Neural cell (in vitro differentiated cells): Measurements from ENCODE around the gene CALHM4. TPM values are rescaled to one million over a fixed set of nuclear protein-coding genes. Genes with fewer than 3 reads are reported as not detected.

Experiments used
- H2AFZ ChIP-seq: fragments of 200-600, 300-800 bp; sonication (generic), shearing (Covaris generic); 2 replicates; pipeline ENCODE4 v1.6.0; 2014; ENCODE audit warnings: low read depth, mild to moderate bottlenecking, antibody characterized with exemption, low read length, moderate library complexity
- H3F3A ChIP-seq: fragments of 200-600 bp; shearing (Covaris generic); 2 replicates; pipeline ENCODE4 v1.6.1; 2016; ENCODE audit warnings: mild to moderate bottlenecking, moderate library complexity, mixed read lengths, antibody characterized with exemption, low read length; ENCODE audit not compliant: insufficient read depth, poor library complexity, severe bottlenecking
- H3K27ac ChIP-seq: fragments of 200-600, 300-800 bp; sonication (generic), shearing (Covaris generic); 2 replicates; pipeline ENCODE4 v1.5.1; 2014; ENCODE audit warnings: mild to moderate bottlenecking, low read length, moderate library complexity
- H3K27me3 ChIP-seq: fragments of 300-800, 200-600 bp; sonication (generic), shearing (Covaris generic); 2 replicates; pipeline ENCODE4 v1.6.0; 2014; ENCODE audit warnings: mild to moderate bottlenecking, low read depth, low read length, moderate library complexity; ENCODE audit not compliant: insufficient read depth
- H3K36me3 ChIP-seq: fragments of 300-800, 200-600 bp; sonication (generic), shearing (Covaris generic); 2 replicates; pipeline ENCODE4 v1.5.1; 2014; ENCODE audit warnings: mild to moderate bottlenecking, antibody characterized with exemption, low read length, moderate library complexity; ENCODE audit not compliant: insufficient read depth
- H3K4me2 ChIP-seq: fragments of 300-800, 200-600 bp; sonication (generic), shearing (Covaris generic); 2 replicates; pipeline ENCODE4 v1.6.0; 2014; ENCODE audit warnings: mild to moderate bottlenecking, low read length
- H3K4me3 ChIP-seq: fragments of 300-800, 200-600 bp; sonication (generic), shearing (Covaris generic); 2 replicates; pipeline ENCODE4 v1.5.1; 2014; ENCODE audit warnings: mild to moderate bottlenecking, low read length, moderate library complexity
- H3K79me2 ChIP-seq: fragments of 200-600 bp; shearing (Covaris generic); replicated peaks from 2 replicates; pipeline ENCODE4 v1.6.0; 2014; ENCODE audit warnings: mild to moderate bottlenecking, low read length, moderate library complexity; ENCODE audit not compliant: insufficient read depth
- H3K9ac ChIP-seq: fragments of 300-800, 200-600 bp; sonication (generic), shearing (Covaris generic); 2 replicates; pipeline ENCODE4 v1.6.1; 2016; ENCODE audit warnings: mild to moderate bottlenecking, low read length, mixed read lengths
- H3K9me2 ChIP-seq: fragments of 200-600 bp; shearing (Covaris generic); 2 replicates; pipeline ENCODE4 v1.6.1; 2016; ENCODE audit warnings: mild to moderate bottlenecking, low read length, mixed read lengths; ENCODE audit not compliant: insufficient read depth
- H3K9me3 ChIP-seq: fragments of 200-600, 300-800 bp; sonication (generic), shearing (Covaris generic); 2 replicates; pipeline ENCODE4 v1.6.1; 2016; ENCODE audit warnings: mild to moderate bottlenecking, mixed run types, low read length, moderate library complexity, mixed read lengths
- H4K20me1 ChIP-seq: fragments of 200-600 bp; shearing (Covaris generic); 2 replicates; pipeline ENCODE4 v1.6.1; 2016; ENCODE audit warnings: mild to moderate bottlenecking, mixed run types; ENCODE audit not compliant: insufficient read depth
- EP300 ChIP-seq: fragments of 450-650 bp; conservative IDR thresholded peaks from 2 replicates; pipeline ENCODE4 v1.6.1; 2014; ENCODE audit warnings: antibody characterized with exemption, mild to moderate bottlenecking, moderate library complexity; ENCODE audit not compliant: poor library complexity, severe bottlenecking
- EZH2 ChIP-seq: fragments of 200-600, 300-800 bp; shearing (Covaris generic), sonication (generic); IDR thresholded peaks from 2 replicates; pipeline ENCODE4 v1.6.1; 2014; ENCODE audit warnings: antibody characterized with exemption, low read length, borderline replicate concordance, mild to moderate bottlenecking; ENCODE audit not compliant: insufficient read depth, poor library complexity, severe bottlenecking
- MXI1 ChIP-seq: fragments of 450-650 bp; conservative IDR thresholded peaks from 2 replicates; pipeline ENCODE4 v1.6.1; 2014; ENCODE audit warnings: antibody characterized with exemption, mild to moderate bottlenecking; ENCODE audit not compliant: poor library complexity, severe bottlenecking
- POLR2AphosphoS5 ChIP-seq: IDR thresholded peaks from 2 replicates; pipeline ENCODE4 v1.6.1; 2012
- RAD21 ChIP-seq: fragments of 450-650 bp; conservative IDR thresholded peaks from 2 replicates; pipeline ENCODE4 v1.6.1; 2014; ENCODE audit warnings: antibody characterized with exemption, mild to moderate bottlenecking, moderate library complexity
- SMC3 ChIP-seq: fragments of 450-650 bp; conservative IDR thresholded peaks from 2 replicates; pipeline ENCODE4 v1.6.1; 2014; ENCODE audit warnings: antibody characterized with exemption, mild to moderate bottlenecking, moderate library complexity; ENCODE audit not compliant: poor library complexity
- TAF1 ChIP-seq: IDR thresholded peaks from 2 replicates; pipeline ENCODE4 v1.6.1; 2012; ENCODE audit warnings: low read depth
- polyA plus RNA-seq: library from polyadenylated mRNA; depleted of rRNA; stranded (reverse); fragments of >200 nt; gene quantifications from 2 replicates; pipeline ENCODE4 v1.2.3, GENCODE V29; 2014
- TF ChIP-seq, protein P1 (sequence below): IDR thresholded peaks from 2 replicates; pipeline ENCODE4 v1.6.1; 2012; ENCODE audit warnings: borderline replicate concordance
- TF ChIP-seq, protein P2 (sequence below): fragments of 450-650 bp; IDR thresholded peaks from 2 replicates; pipeline ENCODE4 v1.5.1; 2014; ENCODE audit warnings: antibody characterized with exemption, mild to moderate bottlenecking, moderate library complexity; ENCODE audit not compliant: poor library complexity, severe bottlenecking

The CALHM4 gene
- polyA plus RNA-seq, 1 donor from 2014 or later: not detected

DNA sequence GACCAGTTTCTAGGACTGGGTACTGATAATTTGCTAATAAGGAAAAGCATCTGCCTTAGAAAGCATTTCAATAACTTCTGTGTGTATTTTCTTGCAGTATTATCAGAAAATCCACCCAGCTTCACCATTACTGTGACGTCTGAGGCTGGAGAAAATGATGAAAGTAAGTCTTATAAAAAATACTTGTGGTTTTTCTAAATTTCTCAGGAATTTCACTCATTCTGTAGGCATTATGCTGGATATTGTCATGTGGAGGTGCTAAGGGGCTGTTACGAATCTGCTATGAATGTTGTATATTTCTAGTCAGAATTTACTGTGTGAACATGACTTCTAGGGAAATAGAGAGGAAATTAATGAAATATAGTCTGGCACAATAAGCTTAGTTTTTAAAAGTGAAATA lies 26.6 kb downstream of the CALHM4 start:
- no peak overlapping the region for H2AFZ ChIP-seq
- no peak for TF ChIP-seq TAF1
- TF ChIP-seq, protein P1, sequence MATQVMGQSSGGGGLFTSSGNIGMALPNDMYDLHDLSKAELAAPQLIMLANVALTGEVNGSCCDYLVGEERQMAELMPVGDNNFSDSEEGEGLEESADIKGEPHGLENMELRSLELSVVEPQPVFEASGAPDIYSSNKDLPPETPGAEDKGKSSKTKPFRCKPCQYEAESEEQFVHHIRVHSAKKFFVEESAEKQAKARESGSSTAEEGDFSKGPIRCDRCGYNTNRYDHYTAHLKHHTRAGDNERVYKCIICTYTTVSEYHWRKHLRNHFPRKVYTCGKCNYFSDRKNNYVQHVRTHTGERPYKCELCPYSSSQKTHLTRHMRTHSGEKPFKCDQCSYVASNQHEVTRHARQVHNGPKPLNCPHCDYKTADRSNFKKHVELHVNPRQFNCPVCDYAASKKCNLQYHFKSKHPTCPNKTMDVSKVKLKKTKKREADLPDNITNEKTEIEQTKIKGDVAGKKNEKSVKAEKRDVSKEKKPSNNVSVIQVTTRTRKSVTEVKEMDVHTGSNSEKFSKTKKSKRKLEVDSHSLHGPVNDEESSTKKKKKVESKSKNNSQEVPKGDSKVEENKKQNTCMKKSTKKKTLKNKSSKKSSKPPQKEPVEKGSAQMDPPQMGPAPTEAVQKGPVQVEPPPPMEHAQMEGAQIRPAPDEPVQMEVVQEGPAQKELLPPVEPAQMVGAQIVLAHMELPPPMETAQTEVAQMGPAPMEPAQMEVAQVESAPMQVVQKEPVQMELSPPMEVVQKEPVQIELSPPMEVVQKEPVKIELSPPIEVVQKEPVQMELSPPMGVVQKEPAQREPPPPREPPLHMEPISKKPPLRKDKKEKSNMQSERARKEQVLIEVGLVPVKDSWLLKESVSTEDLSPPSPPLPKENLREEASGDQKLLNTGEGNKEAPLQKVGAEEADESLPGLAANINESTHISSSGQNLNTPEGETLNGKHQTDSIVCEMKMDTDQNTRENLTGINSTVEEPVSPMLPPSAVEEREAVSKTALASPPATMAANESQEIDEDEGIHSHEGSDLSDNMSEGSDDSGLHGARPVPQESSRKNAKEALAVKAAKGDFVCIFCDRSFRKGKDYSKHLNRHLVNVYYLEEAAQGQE: no peak
- no peak for TF ChIP-seq EP300
- TF ChIP-seq SMC3: no peak
- no peak for TF ChIP-seq EZH2
- no peak for TF ChIP-seq RAD21
- TF ChIP-seq, protein P2, sequence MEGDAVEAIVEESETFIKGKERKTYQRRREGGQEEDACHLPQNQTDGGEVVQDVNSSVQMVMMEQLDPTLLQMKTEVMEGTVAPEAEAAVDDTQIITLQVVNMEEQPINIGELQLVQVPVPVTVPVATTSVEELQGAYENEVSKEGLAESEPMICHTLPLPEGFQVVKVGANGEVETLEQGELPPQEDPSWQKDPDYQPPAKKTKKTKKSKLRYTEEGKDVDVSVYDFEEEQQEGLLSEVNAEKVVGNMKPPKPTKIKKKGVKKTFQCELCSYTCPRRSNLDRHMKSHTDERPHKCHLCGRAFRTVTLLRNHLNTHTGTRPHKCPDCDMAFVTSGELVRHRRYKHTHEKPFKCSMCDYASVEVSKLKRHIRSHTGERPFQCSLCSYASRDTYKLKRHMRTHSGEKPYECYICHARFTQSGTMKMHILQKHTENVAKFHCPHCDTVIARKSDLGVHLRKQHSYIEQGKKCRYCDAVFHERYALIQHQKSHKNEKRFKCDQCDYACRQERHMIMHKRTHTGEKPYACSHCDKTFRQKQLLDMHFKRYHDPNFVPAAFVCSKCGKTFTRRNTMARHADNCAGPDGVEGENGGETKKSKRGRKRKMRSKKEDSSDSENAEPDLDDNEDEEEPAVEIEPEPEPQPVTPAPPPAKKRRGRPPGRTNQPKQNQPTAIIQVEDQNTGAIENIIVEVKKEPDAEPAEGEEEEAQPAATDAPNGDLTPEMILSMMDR: no peak
- TF ChIP-seq MXI1: no peak
- TF ChIP-seq POLR2AphosphoS5: no peak
- H3K4me2 ChIP-seq: no peak overlapping the region
- no peak overlapping the region for H3K27ac ChIP-seq
- no peaks in the 10 kb centered on the region for H4K20me1 ChIP-seq
- no peak overlapping the region for H3K9ac ChIP-seq
- H3K4me3 ChIP-seq: no peak overlapping the region
- no peaks in the 10 kb centered on the region for H3K27me3 ChIP-seq
- H3K9me3 ChIP-seq: no peaks in the 10 kb centered on the region
- H3K79me2 ChIP-seq: peaks cover 4% of the 10 kb centered on the region
- no peaks in the 10 kb centered on the region for H3F3A ChIP-seq
- H3K9me2 ChIP-seq: no peaks in the 10 kb centered on the region
- H3K36me3 ChIP-seq: no peaks in the 10 kb centered on the region

DNA sequence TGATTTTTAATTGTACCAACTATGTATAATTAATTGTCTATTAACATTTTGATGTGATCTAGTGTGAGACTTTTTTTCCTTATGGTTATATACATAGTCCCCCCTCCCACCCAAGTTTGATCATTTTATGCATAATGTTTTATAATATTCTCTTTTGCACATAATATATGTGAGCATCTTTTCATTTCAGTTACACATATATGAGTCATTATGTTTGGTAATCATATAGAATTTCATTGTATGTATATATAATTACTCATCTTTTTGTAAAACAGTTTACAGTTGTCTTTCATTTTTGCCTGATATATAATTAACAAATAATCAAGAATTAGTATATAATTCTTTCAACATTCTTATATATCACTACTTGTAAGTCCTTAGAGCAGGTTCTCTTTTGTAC lies 32.7 kb downstream of the CALHM4 start:
- peaks cover 3% of the 10 kb centered on the region for H3K36me3 ChIP-seq
- no peaks in the 10 kb centered on the region for H3K79me2 ChIP-seq
- no peak for TF ChIP-seq TAF1
- no peak for TF ChIP-seq RAD21
- TF ChIP-seq, protein P2: no peak
- TF ChIP-seq EP300: no peak
- TF ChIP-seq POLR2AphosphoS5: no peak
- no peak for TF ChIP-seq EZH2
- TF ChIP-seq, protein P1: no peak
- no peak for TF ChIP-seq SMC3

More for the DNA sequence above, 32.7 kb downstream of the CALHM4 start:
- Histone ChIP-seq H3K27me3 (no peaks in the 10 kb centered on the region), H3K9me2 (no peaks in the 10 kb centered on the region), H3K4me2 (no peak overlapping the region), H3K9me3 (no peaks in the 10 kb centered on the region), H4K20me1 (no peaks in the 10 kb centered on the region), H2AFZ (no peak overlapping the region), H3K27ac (no peak overlapping the region), H3K4me3 (no peak overlapping the region), H3F3A (no peaks in the 10 kb centered on the region), H3K9ac (no peak overlapping the region)
